Measurements from ENCODE around the gene CREB1. TPM values are rescaled to one million over a fixed set of nuclear protein-coding genes. Genes with fewer than 3 reads are reported as not detected.
A peak's percentile ranks its signal among the peaks of the same experiment; 100 is the strongest.

The CREB1 gene
- total RNA-seq, 1 donor from 2014 or later, result 91.7 TPM

GRCh38 chr2:207600231-207600630 is 70.5 kb downstream of the CREB1 start:
- no peak overlapping the region for H3K4me3 Mint-ChIP-seq
- H3K4me1 Mint-ChIP-seq, result peaks cover 16% of the 10 kb centered on the region

GRCh38 chr2:207601774-207602173 is 72.0 kb downstream of the CREB1 start:
- H3K27ac Mint-ChIP-seq (ENCODE audit: unreplicated experiment), result no peak overlapping the region
- DNase-seq (ENCODE audit: low read depth, low spot score), result no peak
- TF ChIP-seq CTCF (conservative IDR thresholded peaks at IDR 0.05), result no peak
- no peak overlapping the region for H3K4me3 Mint-ChIP-seq
- no peaks in the 10 kb centered on the region for H3K9me3 Mint-ChIP-seq
- peaks cover 16% of the 10 kb centered on the region for H3K4me1 Mint-ChIP-seq
- peaks cover 24% of the 10 kb centered on the region for H3K36me3 Mint-ChIP-seq (ENCODE audit: low read depth)
- no peaks in the 10 kb centered on the region for H3K27me3 Mint-ChIP-seq (ENCODE audit: low read depth)

More at GRCh38 chr2:207600231-207600630, 70.5 kb downstream of the CREB1 start:
- Mint-ChIP-seq H3K9me3 (no peaks in the 10 kb centered on the region), H3K27me3 (ENCODE audit: low read depth) (no peaks in the 10 kb centered on the region), H3K36me3 (ENCODE audit: low read depth) (peaks cover 23% of the 10 kb centered on the region), H3K27ac (ENCODE audit: unreplicated experiment) (no peak overlapping the region)
- no peak for TF ChIP-seq CTCF (conservative IDR thresholded peaks at IDR 0.05)
- DNase-seq (ENCODE audit: low read depth, low spot score), result no peak

- TF ChIP-seq CTCF (conservative IDR thresholded peaks at IDR 0.05), result no peak
- H3K4me3 Mint-ChIP-seq, result no peak overlapping the region
- peaks cover 27% of the 10 kb centered on the region for H3K36me3 Mint-ChIP-seq (ENCODE audit: low read depth)
These were observed 73.7 kb downstream of the CREB1 start for GRCh38 chr2:207603486-207603885.

GRCh38 chr2:207606399-207606798 is 76.6 kb downstream of the CREB1 start:
- H3K27ac Mint-ChIP-seq (ENCODE audit: unreplicated experiment), result no peak overlapping the region
- no peak for DNase-seq (ENCODE audit: low read depth, low spot score)

More at GRCh38 chr2:207603486-207603885, 73.7 kb downstream of the CREB1 start:
- H3K4me1 Mint-ChIP-seq, result peaks cover 16% of the 10 kb centered on the region
- peaks cover 4% of the 10 kb centered on the region for H3K9me3 Mint-ChIP-seq
- H3K27ac Mint-ChIP-seq (ENCODE audit: unreplicated experiment), result peak overlapping the region; percentile 68
- no peak for DNase-seq (ENCODE audit: low read depth, low spot score)
- H3K27me3 Mint-ChIP-seq (ENCODE audit: low read depth), result no peaks in the 10 kb centered on the region

GRCh38 chr2:207606829-207607228 is 77.1 kb downstream of the CREB1 start:
- H3K27me3 Mint-ChIP-seq (ENCODE audit: low read depth), result no peaks in the 10 kb centered on the region
- no peak overlapping the region for H3K4me3 Mint-ChIP-seq
- H3K36me3 Mint-ChIP-seq (ENCODE audit: low read depth), result peaks cover 36% of the 10 kb centered on the region
- H3K27ac Mint-ChIP-seq (ENCODE audit: unreplicated experiment), result no peak overlapping the region
- TF ChIP-seq CTCF (conservative IDR thresholded peaks at IDR 0.05), result no peak
- H3K4me1 Mint-ChIP-seq, result peaks cover 13% of the 10 kb centered on the region
- DNase-seq (ENCODE audit: low read depth, low spot score), result no peak
- H3K9me3 Mint-ChIP-seq, result peaks cover 8% of the 10 kb centered on the region

More at GRCh38 chr2:207606399-207606798, 76.6 kb downstream of the CREB1 start:
- no peak overlapping the region for H3K4me3 Mint-ChIP-seq
- TF ChIP-seq CTCF (conservative IDR thresholded peaks at IDR 0.05), result no peak
- no peaks in the 10 kb centered on the region for H3K27me3 Mint-ChIP-seq (ENCODE audit: low read depth)
- H3K4me1 Mint-ChIP-seq, result peaks cover 16% of the 10 kb centered on the region
- H3K9me3 Mint-ChIP-seq, result peaks cover 8% of the 10 kb centered on the region
- peaks cover 36% of the 10 kb centered on the region for H3K36me3 Mint-ChIP-seq (ENCODE audit: low read depth)
